ENCODE data around the gene MC1R. TPM values are rescaled to one million over a fixed set of nuclear protein-coding genes. Genes with fewer than 3 reads are reported as not detected.

The MC1R gene
- total RNA-seq, 1 experiment from 2014 or later, result 3.8 TPM

- H3K27ac Mint-ChIP-seq, result no peak overlapping the region
- peaks cover 26% of the 10 kb centered on the region for H3K36me3 Mint-ChIP-seq
- ChIA-PET CTCF (interaction anchor here (0.5 to 1.8 kb wide), 3 partner anchors 8 to 85 kb away, joined by 3 to 5 read pairs (median 4); partner anchors contain the start of gene TUBB3), POLR2A (no interaction called here)
- DNase-seq (ENCODE audit: low spot score) (no peak), ATAC-seq (no peak)
- H3K4me3 Mint-ChIP-seq, result no peak overlapping the region
- no peak for TF ChIP-seq NFE2L1 (CRISPR knock-in tag; IDR thresholded peaks at IDR 0.05)
- H3K27me3 Mint-ChIP-seq (ENCODE audit: low read depth), result no peaks in the 10 kb centered on the region
- no peaks in the 10 kb centered on the region for H3K9me3 Mint-ChIP-seq
- H3K4me1 Mint-ChIP-seq, result no peaks in the 10 kb centered on the region
Measured at GRCh38 chr16:89936981-89937380, 18.3 kb downstream of the MC1R start.

- no peak overlapping the region for H3K4me3 Mint-ChIP-seq
- no peak for DNase-seq (ENCODE audit: low spot score)
- H3K9me3 Mint-ChIP-seq, result no peaks in the 10 kb centered on the region
- H3K4me1 Mint-ChIP-seq, result no peaks in the 10 kb centered on the region
- TF ChIP-seq FOXJ3 (CRISPR knock-in tag; IDR thresholded peaks at IDR 0.05; ENCODE audit: borderline replicate concordance) (no peak), ZNF263 (CRISPR knock-in tag; IDR thresholded peaks at IDR 0.05; ENCODE audit: low read depth) (no peak), ZNF532 (CRISPR knock-in tag; IDR thresholded peaks at IDR 0.05; ENCODE audit: borderline replicate concordance) (no peak), ATF1 (CRISPR knock-in tag; IDR thresholded peaks at IDR 0.05) (no peak), FOXP4 (CRISPR knock-in tag; IDR thresholded peaks at IDR 0.05) (no peak), PRRX2 (CRISPR knock-in tag; IDR thresholded peaks at IDR 0.05) (no peak), STAT6 (CRISPR knock-in tag; conservative IDR thresholded peaks at IDR 0.05; ENCODE audit: low read depth) (no peak), PRDM15 (CRISPR knock-in tag; IDR thresholded peaks at IDR 0.05) (no peak), NR1H2 (CRISPR knock-in tag; IDR thresholded peaks at IDR 0.05) (no peak), ZNF425 (CRISPR knock-in tag; conservative IDR thresholded peaks at IDR 0.05) (no peak), ETV6 (CRISPR knock-in tag; IDR thresholded peaks at IDR 0.05) (no peak), ZNF121 (CRISPR knock-in tag; IDR thresholded peaks at IDR 0.05) (no peak)
- ATAC-seq, result no peak
- H3K36me3 Mint-ChIP-seq, result peaks cover 18% of the 10 kb centered on the region
- H3K27me3 Mint-ChIP-seq (ENCODE audit: low read depth), result no peaks in the 10 kb centered on the region
- no peak overlapping the region for H3K27ac Mint-ChIP-seq
- ChIA-PET CTCF (no interaction called here), POLR2A (no interaction called here)
Measured at GRCh38 chr16:89938175-89938885, 19.7 kb downstream of the MC1R start.

All from WTC11 (cell line).